Measurements from ENCODE around the gene ZNF407.

The ZNF407 gene

GRCh38 chr18:74773171-74773624, 175.5 kb downstream of the ZNF407 start:
- H3K4me2 ChIP-seq: no peak overlapping the region
- H3K4me3 ChIP-seq (IDR thresholded peaks at IDR 0.05; ENCODE audit: insufficient read depth, low read depth, low read length): no peak overlapping the region
- no peaks in the 10 kb centered on the region for H3K4me1 ChIP-seq (ENCODE audit: low read depth, poor library complexity, severe bottlenecking)

GRCh38 chr18:74774486-74774885, 176.8 kb downstream of the ZNF407 start:
- Histone ChIP-seq H3K9ac (no peak overlapping the region), H2AFZ (ENCODE audit: low read depth) (no peak overlapping the region), H4K20me1 (ENCODE audit: insufficient read depth) (no peaks in the 10 kb centered on the region), H3K4me1 (ENCODE audit: low read depth, poor library complexity, severe bottlenecking) (no peaks in the 10 kb centered on the region), H3K27me3 (ENCODE audit: insufficient read depth, low read depth) (no peaks in the 10 kb centered on the region), H3K27ac (no peak overlapping the region), H3K79me2 (ENCODE audit: insufficient read depth, low read depth) (no peaks in the 10 kb centered on the region), H3K4me3 (IDR thresholded peaks at IDR 0.05; ENCODE audit: insufficient read depth, low read depth, low read length) (no peak overlapping the region), H3K4me2 (no peak overlapping the region), H3K36me3 (ENCODE audit: insufficient read depth) (no peaks in the 10 kb centered on the region)
- TF ChIP-seq CTCF (conservative IDR thresholded peaks at IDR 0.05; ENCODE audit: low read depth, low read length): no peak

More at GRCh38 chr18:74773171-74773624, 175.5 kb downstream of the ZNF407 start:
- no peaks in the 10 kb centered on the region for H3K27me3 ChIP-seq (ENCODE audit: insufficient read depth, low read depth)
- no peak for TF ChIP-seq CTCF (conservative IDR thresholded peaks at IDR 0.05; ENCODE audit: low read depth, low read length)
- H3K9ac ChIP-seq: no peak overlapping the region
- H4K20me1 ChIP-seq (ENCODE audit: insufficient read depth): no peaks in the 10 kb centered on the region
- no peak overlapping the region for H3K27ac ChIP-seq
- H3K79me2 ChIP-seq (ENCODE audit: insufficient read depth, low read depth): no peaks in the 10 kb centered on the region
- no peak overlapping the region for H2AFZ ChIP-seq (ENCODE audit: low read depth)
- H3K36me3 ChIP-seq (ENCODE audit: insufficient read depth): no peaks in the 10 kb centered on the region

DNA sequence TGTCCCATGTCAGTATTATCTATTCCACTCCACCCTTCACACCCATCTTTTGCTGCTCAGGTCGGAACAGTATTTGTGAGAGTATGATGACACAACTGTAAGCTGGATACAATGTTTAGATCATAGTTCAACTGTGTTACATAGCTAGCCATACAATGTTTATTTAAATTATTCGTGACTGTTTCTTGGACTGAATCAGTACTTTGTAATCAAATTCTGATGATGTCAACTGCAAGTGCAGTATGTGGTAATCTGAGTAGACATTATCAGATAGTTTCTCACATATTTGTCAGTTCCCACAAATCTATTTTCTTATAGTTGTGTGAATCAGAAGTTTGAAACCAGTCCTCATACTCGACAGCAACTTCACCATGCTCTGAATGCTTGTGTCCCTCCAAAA, 177.6 kb downstream of the ZNF407 start:
- no peaks in the 10 kb centered on the region for H3K36me3 ChIP-seq (ENCODE audit: insufficient read depth)
- H3K4me3 ChIP-seq (IDR thresholded peaks at IDR 0.05; ENCODE audit: insufficient read depth, low read depth, low read length): no peak overlapping the region
- no peak overlapping the region for H2AFZ ChIP-seq (ENCODE audit: low read depth)
- no peak overlapping the region for H3K27ac ChIP-seq
- H3K4me1 ChIP-seq (ENCODE audit: low read depth, poor library complexity, severe bottlenecking): no peaks in the 10 kb centered on the region
- H3K9ac ChIP-seq: no peak overlapping the region
- H3K4me2 ChIP-seq: no peak overlapping the region
- no peaks in the 10 kb centered on the region for H4K20me1 ChIP-seq (ENCODE audit: insufficient read depth)
- no peak for TF ChIP-seq CTCF (conservative IDR thresholded peaks at IDR 0.05; ENCODE audit: low read depth, low read length)
- no peaks in the 10 kb centered on the region for H3K79me2 ChIP-seq (ENCODE audit: insufficient read depth, low read depth)
- H3K27me3 ChIP-seq (ENCODE audit: insufficient read depth, low read depth): no peaks in the 10 kb centered on the region

- H3K27ac ChIP-seq: no peak overlapping the region
- no peak overlapping the region for H3K9ac ChIP-seq
- H3K4me2 ChIP-seq: no peak overlapping the region
- H2AFZ ChIP-seq (ENCODE audit: low read depth): no peak overlapping the region
- no peak for TF ChIP-seq CTCF (conservative IDR thresholded peaks at IDR 0.05; ENCODE audit: low read depth, low read length)
- no peaks in the 10 kb centered on the region for H3K27me3 ChIP-seq (ENCODE audit: insufficient read depth, low read depth)
- H3K4me3 ChIP-seq (IDR thresholded peaks at IDR 0.05; ENCODE audit: insufficient read depth, low read depth, low read length): no peak overlapping the region
- H3K4me1 ChIP-seq (ENCODE audit: low read depth, poor library complexity, severe bottlenecking): no peaks in the 10 kb centered on the region
- no peaks in the 10 kb centered on the region for H3K36me3 ChIP-seq (ENCODE audit: insufficient read depth)
- H3K79me2 ChIP-seq (ENCODE audit: insufficient read depth, low read depth): no peaks in the 10 kb centered on the region
- H4K20me1 ChIP-seq (ENCODE audit: insufficient read depth): no peaks in the 10 kb centered on the region
Observed at GRCh38 chr18:74778191-74778847, 180.6 kb downstream of the ZNF407 start.

Data from KMS-11 (cell line).